Loucy (cell line): ENCODE data around the gene RNF157.

Experiments used
- H2AFZ ChIP-seq: fragments of 200-600 bp; sonication (generic); 2 replicates; pipeline ENCODE4 v1.6.0; 2016; ENCODE audit warnings: antibody characterized with exemption, mild to moderate bottlenecking, low read length, moderate library complexity
- H3F3A ChIP-seq: fragments of 200-600 bp; 2 replicates; pipeline ENCODE4 v1.6.0; 2016; ENCODE audit warnings: antibody characterized with exemption, low read depth, mild to moderate bottlenecking
- H3K27me3 ChIP-seq: fragments of 200-600 bp; sonication (generic); 2 replicates; pipeline ENCODE4 v1.6.1; 2014; ENCODE audit warnings: low read length, mild to moderate bottlenecking; ENCODE audit not compliant: insufficient read depth, poor library complexity, severe bottlenecking
- H3K36me3 ChIP-seq: fragments of 200-600 bp; sonication (generic); 2 replicates; pipeline ENCODE4 v1.6.1; 2016; ENCODE audit warnings: low read length; ENCODE audit not compliant: insufficient read depth
- H3K4me1 ChIP-seq: fragments of 200-600 bp; sonication (generic); 2 replicates; pipeline ENCODE4 v1.5.1; 2014; ENCODE audit warnings: low read length, mild to moderate bottlenecking; ENCODE audit not compliant: insufficient read depth, poor library complexity, severe bottlenecking
- H3K4me2 ChIP-seq: fragments of 200-600 bp; sonication (generic); 2 replicates; pipeline ENCODE4 v1.6.0; 2014; ENCODE audit warnings: antibody characterized with exemption, low read length, low read depth, mild to moderate bottlenecking; ENCODE audit not compliant: poor library complexity, severe bottlenecking
- H3K4me3 ChIP-seq: fragments of 200-600 bp; sonication (generic); 2 replicates; pipeline ENCODE4 v1.5.1; 2014; ENCODE audit warnings: low read length, mild to moderate bottlenecking, mixed read lengths; ENCODE audit not compliant: poor library complexity, severe bottlenecking
- H3K79me2 ChIP-seq: fragments of 200-600 bp; sonication (generic); 2 replicates; pipeline ENCODE4 v1.6.1; 2014; ENCODE audit warnings: low read length; ENCODE audit not compliant: insufficient read depth
- H3K9ac ChIP-seq: fragments of 200-600 bp; sonication (generic); 2 replicates; pipeline ENCODE4 v1.6.0; 2014; ENCODE audit warnings: mild to moderate bottlenecking, low read depth, low read length, moderate library complexity; ENCODE audit not compliant: poor library complexity, severe bottlenecking
- H3K9me2 ChIP-seq: fragments of 200-600 bp; sonication (generic); replicated peaks from 2 replicates; pipeline ENCODE4 v1.6.1; 2016; ENCODE audit warnings: low read depth, low read length, mixed read lengths
- H3K9me3 ChIP-seq: fragments of 200-600 bp; sonication (generic); 2 replicates; pipeline ENCODE4 v1.6.1; 2014; ENCODE audit warnings: mild to moderate bottlenecking, antibody characterized with exemption, low read length, low read depth; ENCODE audit not compliant: insufficient read depth
- H4K20me1 ChIP-seq: fragments of 200-600 bp; sonication (generic); 2 replicates; pipeline ENCODE4 v1.6.0; 2014; ENCODE audit warnings: antibody characterized with exemption, low read length, mild to moderate bottlenecking; ENCODE audit not compliant: insufficient read depth, poor library complexity, severe bottlenecking
- EZH2phosphoT487 ChIP-seq: fragments of 200-600 bp; IDR thresholded peaks from 2 replicates; pipeline ENCODE4 v1.6.1; 2018; ENCODE audit warnings: antibody characterized with exemption, mild to moderate bottlenecking, moderate library complexity, borderline replicate concordance
- TF ChIP-seq, protein P1 (sequence below): fragments of 200-600 bp; sonication (generic); conservative IDR thresholded peaks from 2 replicates; pipeline ENCODE4 v1.5.1; 2014; ENCODE audit warnings: mild to moderate bottlenecking, antibody characterized with exemption, low read length

The RNF157 gene

DNA sequence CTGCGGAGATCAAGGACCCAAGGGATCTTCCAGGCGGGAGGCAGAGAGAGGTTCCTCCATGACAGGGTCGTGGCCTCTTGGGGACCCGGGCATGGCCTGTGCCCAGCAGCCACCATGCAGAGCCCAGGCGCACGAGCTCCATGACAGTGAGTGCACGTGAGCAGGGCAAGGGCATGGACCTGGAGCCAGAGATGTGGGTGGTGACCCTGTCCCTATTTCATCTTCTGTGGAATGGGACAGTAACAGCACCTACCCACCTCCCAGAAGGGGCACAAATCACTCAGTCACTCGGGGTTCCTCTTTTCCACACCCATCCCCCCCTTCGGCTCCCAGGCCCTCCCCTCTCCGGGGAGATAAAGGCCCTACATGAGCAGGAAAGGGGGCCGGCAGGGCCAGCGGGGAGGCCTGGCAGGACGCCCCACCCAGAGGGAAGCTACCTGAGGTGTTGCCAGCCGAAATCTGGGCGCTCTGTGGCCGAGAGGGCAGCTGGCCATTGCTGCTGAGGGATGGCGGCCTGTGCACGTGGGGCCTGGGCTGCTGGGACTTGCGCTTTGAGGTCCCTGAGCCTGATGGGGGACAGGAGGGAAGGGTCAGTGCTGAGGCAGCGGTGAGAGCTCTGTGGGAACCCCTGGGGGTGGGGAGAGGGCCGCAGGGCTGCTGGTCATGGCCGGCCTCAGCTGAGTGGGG lies 35.2 kb upstream of the RNF157 start:
- Histone ChIP-seq H3K9me3 (no peaks in the 10 kb centered on the region), H4K20me1 (no peaks in the 10 kb centered on the region), H2AFZ (no peak overlapping the region), H3K4me1 (peaks cover 6% of the 10 kb centered on the region), H3K9me2 (no peaks in the 10 kb centered on the region), H3K27me3 (no peaks in the 10 kb centered on the region), H3F3A (no peaks in the 10 kb centered on the region), H3K9ac (no peak overlapping the region), H3K4me3 (no peak overlapping the region), H3K36me3 (no peaks in the 10 kb centered on the region; the same call in 1 of the 2 replicates), H3K4me2 (no peak overlapping the region), H3K79me2 (peaks cover 12% of the 10 kb centered on the region; the same call in 1 of the 2 replicates)
- no peak for TF ChIP-seq EZH2phosphoT487
- TF ChIP-seq, protein P1, sequence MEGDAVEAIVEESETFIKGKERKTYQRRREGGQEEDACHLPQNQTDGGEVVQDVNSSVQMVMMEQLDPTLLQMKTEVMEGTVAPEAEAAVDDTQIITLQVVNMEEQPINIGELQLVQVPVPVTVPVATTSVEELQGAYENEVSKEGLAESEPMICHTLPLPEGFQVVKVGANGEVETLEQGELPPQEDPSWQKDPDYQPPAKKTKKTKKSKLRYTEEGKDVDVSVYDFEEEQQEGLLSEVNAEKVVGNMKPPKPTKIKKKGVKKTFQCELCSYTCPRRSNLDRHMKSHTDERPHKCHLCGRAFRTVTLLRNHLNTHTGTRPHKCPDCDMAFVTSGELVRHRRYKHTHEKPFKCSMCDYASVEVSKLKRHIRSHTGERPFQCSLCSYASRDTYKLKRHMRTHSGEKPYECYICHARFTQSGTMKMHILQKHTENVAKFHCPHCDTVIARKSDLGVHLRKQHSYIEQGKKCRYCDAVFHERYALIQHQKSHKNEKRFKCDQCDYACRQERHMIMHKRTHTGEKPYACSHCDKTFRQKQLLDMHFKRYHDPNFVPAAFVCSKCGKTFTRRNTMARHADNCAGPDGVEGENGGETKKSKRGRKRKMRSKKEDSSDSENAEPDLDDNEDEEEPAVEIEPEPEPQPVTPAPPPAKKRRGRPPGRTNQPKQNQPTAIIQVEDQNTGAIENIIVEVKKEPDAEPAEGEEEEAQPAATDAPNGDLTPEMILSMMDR = no peak

DNA sequence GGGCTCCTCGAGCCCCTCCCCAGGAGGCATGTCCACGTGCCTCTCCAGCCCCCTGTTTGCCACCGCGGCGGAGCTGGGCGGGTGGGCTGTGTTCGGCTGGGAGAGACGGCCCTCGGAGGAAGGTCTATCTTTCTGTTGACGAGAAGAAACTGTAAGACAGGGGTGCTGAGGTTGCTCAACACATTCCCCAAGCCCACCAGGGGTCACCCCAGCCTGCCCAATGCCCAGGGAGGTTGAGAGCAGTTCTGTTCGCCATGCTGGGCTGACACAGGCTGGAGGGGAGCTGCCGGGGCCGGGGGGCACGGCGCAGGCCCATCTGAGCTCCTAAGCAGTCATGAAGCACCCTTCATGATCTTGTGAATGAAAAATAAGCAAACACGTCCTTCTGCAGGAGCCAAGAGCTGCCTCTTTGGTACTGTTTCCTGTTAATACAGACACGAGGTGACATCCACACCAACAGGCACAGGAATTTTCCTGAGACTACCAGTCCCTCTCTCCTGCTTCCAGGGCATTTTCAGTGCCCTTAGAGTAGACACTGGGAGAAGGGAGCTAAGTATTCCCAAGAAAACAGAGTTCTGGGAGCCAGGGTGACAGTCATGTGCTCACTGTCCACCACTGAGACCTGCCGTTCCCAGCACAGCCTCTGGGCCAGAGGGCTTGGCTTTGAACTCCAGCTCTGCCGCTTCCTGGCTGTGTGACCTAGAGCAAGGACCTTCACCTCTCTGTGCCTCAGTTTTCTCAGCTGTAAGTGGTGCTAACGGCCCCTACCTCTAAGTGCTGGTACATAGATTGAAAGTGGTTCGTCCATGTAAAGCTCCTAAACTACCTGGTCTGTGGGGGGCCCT lies 34.0 kb upstream of the RNF157 start:
- Histone ChIP-seq H3K36me3 (no peaks in the 10 kb centered on the region; the same call in 1 of the 2 replicates), H3K4me2 (no peak overlapping the region), H3K9me2 (no peaks in the 10 kb centered on the region), H3K4me3 (no peak overlapping the region), H3F3A (no peaks in the 10 kb centered on the region), H4K20me1 (peaks cover 7% of the 10 kb centered on the region), H3K9ac (no peak overlapping the region), H3K27me3 (no peaks in the 10 kb centered on the region), H2AFZ (no peak overlapping the region), H3K4me1 (peaks cover 12% of the 10 kb centered on the region), H3K9me3 (no peaks in the 10 kb centered on the region), H3K79me2 (peaks cover 20% of the 10 kb centered on the region)
- no peak for TF ChIP-seq EZH2phosphoT487
- TF ChIP-seq, protein P1 = no peak

DNA sequence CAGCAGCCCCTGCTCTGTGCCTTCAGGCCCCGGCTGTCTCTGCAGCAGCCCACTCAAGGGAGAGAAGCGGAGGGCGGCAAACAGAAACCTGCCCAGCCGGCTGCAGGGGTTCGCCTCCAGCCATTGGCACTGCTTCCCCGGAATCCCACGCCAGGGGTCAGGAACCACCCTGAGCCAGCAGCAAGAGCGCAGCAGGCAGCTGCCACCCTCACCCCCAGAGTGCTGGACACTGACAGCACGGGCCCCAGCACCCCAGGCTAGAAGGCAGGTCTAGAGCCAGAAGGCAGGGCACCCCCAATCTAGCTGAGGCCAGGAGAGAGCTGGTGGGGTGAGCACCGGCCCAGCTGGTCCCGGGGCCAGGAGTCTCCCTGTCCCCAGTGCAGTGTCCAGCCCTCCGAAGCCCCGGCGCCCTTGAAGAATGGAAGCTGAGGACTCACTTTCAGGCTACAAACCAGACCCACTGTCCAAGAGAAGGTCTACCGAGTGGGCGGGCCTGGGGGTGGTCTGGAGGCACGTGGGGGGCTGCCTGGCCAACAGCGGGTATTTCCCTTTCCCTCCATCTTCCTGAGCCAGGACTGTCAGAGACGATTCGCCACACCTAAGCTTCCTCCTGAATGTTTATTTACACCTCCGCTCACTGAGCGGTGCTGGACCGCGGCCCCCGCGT lies 33.3 kb upstream of the RNF157 start:
- H3K4me1 ChIP-seq = peaks cover 16% of the 10 kb centered on the region
- peaks cover 14% of the 10 kb centered on the region for H4K20me1 ChIP-seq
- H3F3A ChIP-seq = no peaks in the 10 kb centered on the region
- H3K9ac ChIP-seq = no peak overlapping the region
- peaks cover 28% of the 10 kb centered on the region for H3K79me2 ChIP-seq
- TF ChIP-seq, protein P1 = no peak
- TF ChIP-seq EZH2phosphoT487 = no peak
- no peak overlapping the region for H2AFZ ChIP-seq
- H3K9me2 ChIP-seq = no peaks in the 10 kb centered on the region
- H3K36me3 ChIP-seq = no peaks in the 10 kb centered on the region; the same call in 1 of the 2 replicates
- no peaks in the 10 kb centered on the region for H3K9me3 ChIP-seq
- no peak overlapping the region for H3K4me2 ChIP-seq
- H3K27me3 ChIP-seq = no peaks in the 10 kb centered on the region
- H3K4me3 ChIP-seq = no peak overlapping the region
